Measurements from ENCODE around the gene TENM3. TPM values are rescaled to one million over a fixed set of nuclear protein-coding genes. Genes with fewer than 3 reads are reported as not detected.
"Not testable (repeated sequence)": the region's sequence is repeated elsewhere in the genome, so short reads cannot be mapped to it uniquely, and the experiment has no call there.

The TENM3 gene
- total and polyA plus RNA-seq, 7 experiments from 2014 or later, result not detected

GRCh38 chr4:182242260-182242659 lies 942 bp upstream of the TENM3 start:
- Mint-ChIP-seq H3K27me3 (peaks cover 0 to 13% (median 6%) of the 10 kb centered on the region in 5 donors), H3K9me3 (peaks cover 2 to 17% (median 6%) of the 10 kb centered on the region in 11 donors)
- DNase-seq; H3K4me3 ChIP-seq (ENCODE audit: low read length); H3K27ac ChIP-seq (ENCODE audit: low read depth, low read length); H3K36me3 Mint-ChIP-seq; ATAC-seq; H3K4me1 ChIP-seq (ENCODE audit: control insufficient read depth in 2 of 2, insufficient read depth in 2 of 2, low read length in 2 of 2); H3K27ac Mint-ChIP-seq; intact Hi-C loops (cut with micrococcal nuclease); H3K4me3 Mint-ChIP-seq; H3K4me1 Mint-ChIP-seq; H3K9me3 ChIP-seq (ENCODE audit: control insufficient read depth in 2 of 3, low read length in 3 of 3); CTCF ChIA-PET; POLR2A ChIA-PET; H3K27me3 ChIP-seq (ENCODE audit: control insufficient read depth in 2 of 2, insufficient read depth in 2 of 2, low read length in 2 of 2); H3K36me3 ChIP-seq (ENCODE audit: control insufficient read depth in 2 of 3, insufficient read depth in 3 of 3, low read length in 3 of 3): not testable (repeated sequence)

GRCh38 chr4:182242787-182243186 lies 415 bp upstream of the TENM3 start:
- Histone ChIP-seq H3K27me3 (ENCODE audit: control insufficient read depth in 2 of 2, insufficient read depth in 2 of 2, low read length in 2 of 2) (no peaks in the 10 kb centered on the region), H3K4me1 (ENCODE audit: control insufficient read depth in 2 of 2, insufficient read depth in 2 of 2, low read length in 2 of 2) (no peaks in the 10 kb centered on the region), H3K27ac (ENCODE audit: low read depth, low read length) (no peak overlapping the region), H3K4me3 (ENCODE audit: low read length) (no peak overlapping the region), H3K36me3 (ENCODE audit: control insufficient read depth in 2 of 3, insufficient read depth in 3 of 3, low read length in 3 of 3) (no peaks in the 10 kb centered on the region), H3K9me3 (ENCODE audit: control insufficient read depth in 2 of 3, low read length in 3 of 3) (no peaks in the 10 kb centered on the region)
- intact Hi-C loops (cut with micrococcal nuclease), result no loop called here
- ATAC-seq (no peak), DNase-seq (no peak)
- no peak overlapping the region for H3K27ac Mint-ChIP-seq
- no peaks in the 10 kb centered on the region for H3K4me1 Mint-ChIP-seq
- H3K36me3 Mint-ChIP-seq, result no peaks in the 10 kb centered on the region
- H3K9me3 Mint-ChIP-seq, result peaks cover 2 to 16% (median 6%) of the 10 kb centered on the region in 11 donors
- ChIA-PET CTCF (no interaction called here), POLR2A (no interaction called here)
- no peak overlapping the region for H3K4me3 Mint-ChIP-seq
- peaks cover 0 to 13% (median 6%) of the 10 kb centered on the region in 5 donors for H3K27me3 Mint-ChIP-seq

GRCh38 chr4:182245041-182245440 lies 1.8 kb downstream of the TENM3 start:
- CTCF ChIA-PET, result no interaction called here

GRCh38 chr4:182245541-182246215 lies 2.5 kb downstream of the TENM3 start:
- DNase-seq (no peak), ATAC-seq (no peak)
- H3K36me3 ChIP-seq (ENCODE audit: control insufficient read depth in 2 of 3, insufficient read depth in 3 of 3, low read length in 3 of 3), result no peaks in the 10 kb centered on the region
- H3K36me3 Mint-ChIP-seq, result no peaks in the 10 kb centered on the region
- POLR2A ChIA-PET, result no interaction called here
- H3K27ac Mint-ChIP-seq, result no peak overlapping the region
- no peaks in the 10 kb centered on the region for H3K4me1 ChIP-seq (ENCODE audit: control insufficient read depth in 2 of 2, insufficient read depth in 2 of 2, low read length in 2 of 2)
- no peaks in the 10 kb centered on the region for H3K27me3 ChIP-seq (ENCODE audit: control insufficient read depth in 2 of 2, insufficient read depth in 2 of 2, low read length in 2 of 2)
- no peak overlapping the region for H3K4me3 ChIP-seq (ENCODE audit: low read length)
- H3K9me3 Mint-ChIP-seq, result peaks cover 2 to 18% (median 8%) of the 10 kb centered on the region in 11 donors
- H3K27me3 Mint-ChIP-seq, result peaks cover 0 to 13% (median 6%) of the 10 kb centered on the region in 5 donors
- intact Hi-C loops (cut with micrococcal nuclease), result no loop called here
- no peak overlapping the region for H3K4me3 Mint-ChIP-seq
- no peak overlapping the region for H3K27ac ChIP-seq (ENCODE audit: low read depth, low read length)
- no peaks in the 10 kb centered on the region for H3K4me1 Mint-ChIP-seq
- CTCF ChIA-PET, result no interaction called here
- H3K9me3 ChIP-seq (ENCODE audit: control insufficient read depth in 2 of 3, low read length in 3 of 3), result no peaks in the 10 kb centered on the region

More at GRCh38 chr4:182245041-182245440, 1.8 kb downstream of the TENM3 start:
- Histone ChIP-seq H3K4me1 (ENCODE audit: control insufficient read depth in 2 of 2, insufficient read depth in 2 of 2, low read length in 2 of 2) (no peaks in the 10 kb centered on the region), H3K27me3 (ENCODE audit: control insufficient read depth in 2 of 2, insufficient read depth in 2 of 2, low read length in 2 of 2) (no peaks in the 10 kb centered on the region), H3K36me3 (ENCODE audit: control insufficient read depth in 2 of 3, insufficient read depth in 3 of 3, low read length in 3 of 3) (no peaks in the 10 kb centered on the region), H3K4me3 (ENCODE audit: low read length) (no peak overlapping the region), H3K27ac (ENCODE audit: low read depth, low read length) (no peak overlapping the region), H3K9me3 (ENCODE audit: control insufficient read depth in 2 of 3, low read length in 3 of 3) (no peaks in the 10 kb centered on the region)
- intact Hi-C loops (cut with micrococcal nuclease), result no loop called here
- no peak overlapping the region for H3K4me3 Mint-ChIP-seq
- peaks cover 2 to 18% (median 8%) of the 10 kb centered on the region in 11 donors for H3K9me3 Mint-ChIP-seq
- DNase-seq (no peak), ATAC-seq (no peak)
- POLR2A ChIA-PET, result no interaction called here
- peaks cover 0 to 13% (median 6%) of the 10 kb centered on the region in 5 donors for H3K27me3 Mint-ChIP-seq
- H3K4me1 Mint-ChIP-seq, result no peaks in the 10 kb centered on the region
- H3K27ac Mint-ChIP-seq, result no peak overlapping the region
- H3K36me3 Mint-ChIP-seq, result no peaks in the 10 kb centered on the region

- ATAC-seq, result no peak
- no peak for DNase-seq
- Histone ChIP-seq H3K4me1 (ENCODE audit: control insufficient read depth in 2 of 2, insufficient read depth in 2 of 2, low read length in 2 of 2) (no peaks in the 10 kb centered on the region), H3K4me3 (ENCODE audit: low read length) (no peak overlapping the region), H3K36me3 (ENCODE audit: control insufficient read depth in 2 of 3, insufficient read depth in 3 of 3, low read length in 3 of 3) (no peaks in the 10 kb centered on the region), H3K9me3 (ENCODE audit: control insufficient read depth in 2 of 3, low read length in 3 of 3) (no peaks in the 10 kb centered on the region), H3K27ac (ENCODE audit: low read depth, low read length) (no peak overlapping the region), H3K27me3 (ENCODE audit: control insufficient read depth in 2 of 2, insufficient read depth in 2 of 2, low read length in 2 of 2) (no peaks in the 10 kb centered on the region)
- no peaks in the 10 kb centered on the region for H3K36me3 Mint-ChIP-seq
- intact Hi-C loops (cut with micrococcal nuclease), result no loop called here
- H3K4me3 Mint-ChIP-seq, result no peak overlapping the region
- ChIA-PET CTCF (no interaction called here), POLR2A (no interaction called here)
- peaks cover 2 to 18% (median 8%) of the 10 kb centered on the region in 11 donors for H3K9me3 Mint-ChIP-seq
- H3K4me1 Mint-ChIP-seq, result no peaks in the 10 kb centered on the region
- H3K27ac Mint-ChIP-seq, result no peak overlapping the region
- H3K27me3 Mint-ChIP-seq, result peaks cover 0 to 13% (median 6%) of the 10 kb centered on the region in 5 donors
Measured at GRCh38 chr4:182246401-182247205, 3.4 kb downstream of the TENM3 start.

GRCh38 chr4:182248295-182248694 lies 5.1 kb downstream of the TENM3 start:
- no peaks in the 10 kb centered on the region for H3K27me3 ChIP-seq (ENCODE audit: control insufficient read depth in 2 of 2, insufficient read depth in 2 of 2, low read length in 2 of 2)
- H3K27ac ChIP-seq (ENCODE audit: low read depth, low read length), result no peak overlapping the region
- peaks cover 0 to 11% (median 4%) of the 10 kb centered on the region in 11 donors for H3K9me3 Mint-ChIP-seq
- intact Hi-C loops (cut with micrococcal nuclease), result no loop called here
- no peak for DNase-seq
- H3K27ac Mint-ChIP-seq, result no peak overlapping the region
- ChIA-PET POLR2A (no interaction called here), CTCF (no interaction called here)
- no peaks in the 10 kb centered on the region for H3K36me3 ChIP-seq (ENCODE audit: control insufficient read depth in 2 of 3, insufficient read depth in 3 of 3, low read length in 3 of 3)
- H3K36me3 Mint-ChIP-seq, result no peaks in the 10 kb centered on the region
- no peak overlapping the region for H3K4me3 ChIP-seq (ENCODE audit: low read length)
- ATAC-seq, result no peak
- H3K9me3 ChIP-seq (ENCODE audit: control insufficient read depth in 2 of 3, low read length in 3 of 3), result no peaks in the 10 kb centered on the region
- no peaks in the 10 kb centered on the region for H3K4me1 Mint-ChIP-seq
- no peak overlapping the region for H3K4me3 Mint-ChIP-seq
- H3K27me3 Mint-ChIP-seq, result peaks cover 0 to 10% (median 6%) of the 10 kb centered on the region in 5 donors
- H3K4me1 ChIP-seq (ENCODE audit: control insufficient read depth in 2 of 2, insufficient read depth in 2 of 2, low read length in 2 of 2), result no peaks in the 10 kb centered on the region

GRCh38 chr4:182250446-182250845 lies 7.2 kb downstream of the TENM3 start:
- Histone ChIP-seq H3K4me1 (ENCODE audit: control insufficient read depth in 2 of 2, insufficient read depth in 2 of 2, low read length in 2 of 2) (no peaks in the 10 kb centered on the region), H3K27ac (ENCODE audit: low read depth, low read length) (no peak overlapping the region), H3K36me3 (ENCODE audit: control insufficient read depth in 2 of 3, insufficient read depth in 3 of 3, low read length in 3 of 3) (no peaks in the 10 kb centered on the region), H3K9me3 (ENCODE audit: control insufficient read depth in 2 of 3, low read length in 3 of 3) (no peaks in the 10 kb centered on the region), H3K27me3 (ENCODE audit: control insufficient read depth in 2 of 2, insufficient read depth in 2 of 2, low read length in 2 of 2) (no peaks in the 10 kb centered on the region), H3K4me3 (ENCODE audit: low read length) (no peak overlapping the region)
- ChIA-PET CTCF (no interaction called here), POLR2A (no interaction called here)
- Mint-ChIP-seq H3K4me1 (no peaks in the 10 kb centered on the region), H3K9me3 (peaks cover 0 to 10% (median 3%) of the 10 kb centered on the region in 11 donors), H3K27ac (no peak overlapping the region), H3K4me3 (no peak overlapping the region), H3K27me3 (peaks cover 0 to 7% (median 4%) of the 10 kb centered on the region in 5 donors), H3K36me3 (no peaks in the 10 kb centered on the region)
- DNase-seq (no peak), ATAC-seq (no peak)
- intact Hi-C loops (cut with micrococcal nuclease), result no loop called here
